HL-60 (cell line): ENCODE measurements around the gene SERPINB5.

Experiments
- SPI1 ChIP-seq: IDR thresholded peaks from 2 replicates; pipeline ENCODE4 v1.6.1; 2012; ENCODE audit warnings: low read depth, mild to moderate bottlenecking, borderline replicate concordance
- TF ChIP-seq, protein P1 (sequence below): IDR thresholded peaks from 2 replicates; pipeline ENCODE4 v1.6.1; 2012; ENCODE audit warnings: low read depth; ENCODE audit not compliant: insufficient replicate concordance

DNA sequence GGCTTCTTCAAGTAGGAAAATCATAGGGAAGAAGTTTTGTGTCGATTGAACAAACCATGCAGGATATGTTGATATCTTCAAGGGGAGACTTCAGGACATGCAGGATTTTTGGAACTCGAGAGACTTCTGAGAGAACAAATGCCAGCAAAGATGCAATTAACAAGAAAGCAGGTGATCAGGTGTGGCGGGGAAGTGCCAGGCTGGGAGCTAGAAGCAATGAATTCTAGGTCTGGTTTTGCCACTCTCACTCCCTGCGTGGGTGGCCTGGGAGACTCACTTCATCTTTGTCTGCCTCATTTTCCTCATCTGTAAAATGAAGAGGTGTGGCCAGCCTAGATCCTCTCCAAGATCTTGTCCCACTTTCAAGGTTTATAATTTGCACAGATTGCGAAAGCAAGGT lies 3.1 kb downstream of the SERPINB5 start:
- TF ChIP-seq SPI1, result no peak
- TF ChIP-seq, protein P1, sequence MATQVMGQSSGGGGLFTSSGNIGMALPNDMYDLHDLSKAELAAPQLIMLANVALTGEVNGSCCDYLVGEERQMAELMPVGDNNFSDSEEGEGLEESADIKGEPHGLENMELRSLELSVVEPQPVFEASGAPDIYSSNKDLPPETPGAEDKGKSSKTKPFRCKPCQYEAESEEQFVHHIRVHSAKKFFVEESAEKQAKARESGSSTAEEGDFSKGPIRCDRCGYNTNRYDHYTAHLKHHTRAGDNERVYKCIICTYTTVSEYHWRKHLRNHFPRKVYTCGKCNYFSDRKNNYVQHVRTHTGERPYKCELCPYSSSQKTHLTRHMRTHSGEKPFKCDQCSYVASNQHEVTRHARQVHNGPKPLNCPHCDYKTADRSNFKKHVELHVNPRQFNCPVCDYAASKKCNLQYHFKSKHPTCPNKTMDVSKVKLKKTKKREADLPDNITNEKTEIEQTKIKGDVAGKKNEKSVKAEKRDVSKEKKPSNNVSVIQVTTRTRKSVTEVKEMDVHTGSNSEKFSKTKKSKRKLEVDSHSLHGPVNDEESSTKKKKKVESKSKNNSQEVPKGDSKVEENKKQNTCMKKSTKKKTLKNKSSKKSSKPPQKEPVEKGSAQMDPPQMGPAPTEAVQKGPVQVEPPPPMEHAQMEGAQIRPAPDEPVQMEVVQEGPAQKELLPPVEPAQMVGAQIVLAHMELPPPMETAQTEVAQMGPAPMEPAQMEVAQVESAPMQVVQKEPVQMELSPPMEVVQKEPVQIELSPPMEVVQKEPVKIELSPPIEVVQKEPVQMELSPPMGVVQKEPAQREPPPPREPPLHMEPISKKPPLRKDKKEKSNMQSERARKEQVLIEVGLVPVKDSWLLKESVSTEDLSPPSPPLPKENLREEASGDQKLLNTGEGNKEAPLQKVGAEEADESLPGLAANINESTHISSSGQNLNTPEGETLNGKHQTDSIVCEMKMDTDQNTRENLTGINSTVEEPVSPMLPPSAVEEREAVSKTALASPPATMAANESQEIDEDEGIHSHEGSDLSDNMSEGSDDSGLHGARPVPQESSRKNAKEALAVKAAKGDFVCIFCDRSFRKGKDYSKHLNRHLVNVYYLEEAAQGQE, result no peak
